Stimulated activated CD4-positive, alpha-beta T cell treated with anti-CD3 and anti-CD28 coated beads, Interleukin-2, amount 100 ng/mL, for 48 hours (primary cell): ENCODE results near the gene RFX6.
"Not testable (repeated sequence)": the region's sequence is repeated elsewhere in the genome, so short reads cannot be mapped to it uniquely, and the experiment has no call there.

Experiments
- DNase-seq, 2 donors: peaks; one replicate each; pipeline ENCODE4 v3.0.0-alpha.2; 2020

The RFX6 gene

GRCh38 chr6:116876635-116877611, at the start of gene RFX6:
TSS of gene RFX6 (plus strand) at chr6:116877242. CDS start at chr6:116877276, 34 bp downstream.
- no peak for DNase-seq

- DNase-seq, result no peak
Measured at GRCh38 chr6:116827561-116828240, 49.3 kb upstream of the RFX6 start.

- DNase-seq, result no peak
Measured at GRCh38 chr6:116828983-116829382, 48.1 kb upstream of the RFX6 start, which contains the start of gene GPRC6A. TSS of gene GPRC6A (minus strand) at chr6:116829083. CDS start at chr6:116829013, 70 bp downstream.

- not testable (repeated sequence) for DNase-seq
Measured at GRCh38 chr6:116834526-116834925, 42.5 kb upstream of the RFX6 start.

- DNase-seq, result no peak
Measured at GRCh38 chr6:116836606-116837342, 40.3 kb upstream of the RFX6 start.

GRCh38 chr6:116840091-116840490, 37.0 kb upstream of the RFX6 start:
- DNase-seq, result no peak

GRCh38 chr6:116842459-116842858, 34.6 kb upstream of the RFX6 start:
- DNase-seq, result no peak

GRCh38 chr6:116847227-116847626, 29.8 kb upstream of the RFX6 start:
- DNase-seq, result no peak

- DNase-seq, result no peak
Measured at GRCh38 chr6:116858060-116858459, 19.0 kb upstream of the RFX6 start.

- DNase-seq, result no peak
Measured at GRCh38 chr6:116859264-116859663, 17.8 kb upstream of the RFX6 start.

- DNase-seq, result no peak
Measured at GRCh38 chr6:116866281-116866871, 10.7 kb upstream of the RFX6 start.

- no peak for DNase-seq
Measured at GRCh38 chr6:116872771-116873170, 4.3 kb upstream of the RFX6 start.

- DNase-seq, result no peak
Measured at GRCh38 chr6:116876107-116876506, 935 bp upstream of the RFX6 start.

- DNase-seq, result no peak
Measured at GRCh38 chr6:116877743-116878142, 701 bp downstream of the RFX6 start.

GRCh38 chr6:116881236-116881635, 4.2 kb downstream of the RFX6 start:
- no peak for DNase-seq

- no peak for DNase-seq
Measured at GRCh38 chr6:116883005-116883404, 6.0 kb downstream of the RFX6 start.

- no peak for DNase-seq
Measured at GRCh38 chr6:116884530-116884929, 7.5 kb downstream of the RFX6 start.

- DNase-seq, result no peak
Measured at GRCh38 chr6:116887168-116887567, 10.1 kb downstream of the RFX6 start.

GRCh38 chr6:116887894-116888293, 10.9 kb downstream of the RFX6 start:
- no peak for DNase-seq

- no peak for DNase-seq
Measured at GRCh38 chr6:116888732-116889360, 11.8 kb downstream of the RFX6 start.

- no peak for DNase-seq
Measured at GRCh38 chr6:116894669-116895068, 17.6 kb downstream of the RFX6 start.

GRCh38 chr6:116895935-116896334, 18.9 kb downstream of the RFX6 start:
- DNase-seq, result no peak
